ENCODE results near the gene DUSP14.

DNA sequence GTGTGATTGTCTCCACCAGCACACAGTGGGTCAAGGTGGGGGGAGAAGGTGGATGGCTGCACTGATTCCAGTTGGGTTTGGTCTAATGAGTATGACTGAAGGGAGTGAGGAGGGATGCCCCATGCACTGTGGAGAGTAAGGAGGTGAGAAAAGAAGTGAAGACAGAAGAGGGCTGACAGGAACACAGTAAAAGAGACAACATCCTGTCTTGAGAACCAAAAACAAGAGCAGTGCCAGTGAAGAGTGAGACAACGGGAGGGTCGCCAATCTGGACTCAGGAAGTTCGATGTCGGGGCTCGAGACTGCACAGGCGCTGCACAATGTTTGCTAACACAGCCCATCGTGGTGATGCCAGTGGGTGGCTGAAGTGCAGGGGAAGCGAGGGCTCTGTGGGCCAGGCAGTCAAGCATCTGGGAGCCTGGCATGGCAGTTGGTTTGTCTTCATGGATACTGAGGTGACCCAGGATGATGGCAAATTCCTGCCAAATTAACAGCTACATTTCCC lies 34.1 kb downstream of the DUSP14 start:
- TF ChIP-seq, protein P1, sequence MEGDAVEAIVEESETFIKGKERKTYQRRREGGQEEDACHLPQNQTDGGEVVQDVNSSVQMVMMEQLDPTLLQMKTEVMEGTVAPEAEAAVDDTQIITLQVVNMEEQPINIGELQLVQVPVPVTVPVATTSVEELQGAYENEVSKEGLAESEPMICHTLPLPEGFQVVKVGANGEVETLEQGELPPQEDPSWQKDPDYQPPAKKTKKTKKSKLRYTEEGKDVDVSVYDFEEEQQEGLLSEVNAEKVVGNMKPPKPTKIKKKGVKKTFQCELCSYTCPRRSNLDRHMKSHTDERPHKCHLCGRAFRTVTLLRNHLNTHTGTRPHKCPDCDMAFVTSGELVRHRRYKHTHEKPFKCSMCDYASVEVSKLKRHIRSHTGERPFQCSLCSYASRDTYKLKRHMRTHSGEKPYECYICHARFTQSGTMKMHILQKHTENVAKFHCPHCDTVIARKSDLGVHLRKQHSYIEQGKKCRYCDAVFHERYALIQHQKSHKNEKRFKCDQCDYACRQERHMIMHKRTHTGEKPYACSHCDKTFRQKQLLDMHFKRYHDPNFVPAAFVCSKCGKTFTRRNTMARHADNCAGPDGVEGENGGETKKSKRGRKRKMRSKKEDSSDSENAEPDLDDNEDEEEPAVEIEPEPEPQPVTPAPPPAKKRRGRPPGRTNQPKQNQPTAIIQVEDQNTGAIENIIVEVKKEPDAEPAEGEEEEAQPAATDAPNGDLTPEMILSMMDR (IDR thresholded peaks at IDR 0.05; ENCODE audit: borderline replicate concordance, extremely low read depth, low read length, poor library complexity, severe bottlenecking) = no peak
- TF ChIP-seq EZH2 (IDR thresholded peaks at IDR 0.05; ENCODE audit: borderline replicate concordance, low read depth, low read length, severe bottlenecking) = no peak

Data from DND-41 (cell line).